Measurements from ENCODE around the gene GBGT1. TPM values are rescaled to one million over a fixed set of nuclear protein-coding genes. Genes with fewer than 3 reads are reported as not detected.

The GBGT1 gene
- total and polyA plus RNA-seq, 2 donors (not counting 3 experiments of a cell fraction or from before 2014, with no cell fraction given): 35.6 to 56.3 TPM

- no peaks in the 10 kb centered on the region for H3K4me1 ChIP-seq (ENCODE audit: control insufficient read depth, extremely low read depth, insufficient read depth, low read length)
- H3K27ac ChIP-seq (ENCODE audit: insufficient read depth, low read depth, low read length): no peak overlapping the region
- no peaks in the 10 kb centered on the region for H3K79me2 ChIP-seq (ENCODE audit: control insufficient read depth, insufficient read depth, low read length)
- no peak for TF ChIP-seq MYC (IDR thresholded peaks at IDR 0.05; ENCODE audit: low read depth, low read length)
- peak; percentile 90 to 95 for TF ChIP-seq CTCF (IDR thresholded peaks at IDR 0.05; ENCODE audit: extremely low read depth in 1 of 2, insufficient read depth in 1 of 2, low read depth in 1 of 2, low read length in 2 of 2)
- no peak for TF ChIP-seq JUN (IDR thresholded peaks at IDR 0.05; ENCODE audit: borderline replicate concordance, insufficient read depth, insufficient read length, low read depth)
- no peak for TF ChIP-seq FOS (IDR thresholded peaks at IDR 0.05; ENCODE audit: borderline replicate concordance, insufficient read depth, low read length)
- no peak for TF ChIP-seq POLR2A (IDR thresholded peaks at IDR 0.05; ENCODE audit: low read depth, low read length)
- ChIA-PET POLR2A (no interaction called here), CTCF (interaction anchor here (1.0 to 3.5 kb wide), 8 partner anchors 9 to 77 kb away, joined by 3 to 147 read pairs (median 4); no protein-coding TSS in a partner anchor)
- H3K27me3 ChIP-seq (ENCODE audit: control insufficient read depth in 2 of 2, insufficient read depth in 2 of 2, low read length in 2 of 2): no peaks in the 10 kb centered on the region
- H4K20me1 ChIP-seq (replicated peaks; ENCODE audit: control insufficient read depth, extremely low read depth, insufficient read depth, low read length): no peaks in the 10 kb centered on the region
- no TSS peak for BruUV-seq (replicated peaks)
- H3K36me3 ChIP-seq (ENCODE audit: control insufficient read depth in 2 of 2, extremely low read depth in 1 of 2, insufficient read depth in 2 of 2, low read length in 2 of 2): peaks cover 13 to 78% of the 10 kb centered on the region in 2 experiments
- H3K4me2 ChIP-seq (ENCODE audit: insufficient read depth, low read length): no peak overlapping the region
- FAIRE-seq (peak; percentile 56), DNase-seq (ENCODE audit: low read depth, low spot score) (peak; percentile 50)
- dilution Hi-C loops (cut with MboI; ENCODE audit: extremely low pct_ligation_motif_present, low sequenced_read_pairs): no loop called here
- no peak overlapping the region for H3K9ac ChIP-seq (replicated peaks; ENCODE audit: extremely low read depth, insufficient read depth, low read length)
- H3K9me3 ChIP-seq (replicated peaks; ENCODE audit: control insufficient read depth, insufficient read depth, low read length): no peaks in the 10 kb centered on the region
- H3K9me1 ChIP-seq (replicated peaks; ENCODE audit: control insufficient read depth, extremely low read depth, insufficient read depth, low read length): no peaks in the 10 kb centered on the region
- intact Hi-C loops (cut with micrococcal nuclease): loop anchor here (1.0 kb wide), 4 partner anchors 41 to 77 kb away; no protein-coding TSS in a partner anchor
- H3K4me3 ChIP-seq (replicated peaks in 1 of 3; ENCODE audit: insufficient read depth in 1 of 3, low read depth in 1 of 3, low read length in 3 of 3): no peak overlapping the region
- H2AFZ ChIP-seq (ENCODE audit: low read depth, low read length): no peak overlapping the region
These were observed 60.3 kb downstream of the GBGT1 start for GRCh38 chr9:133103183-133103986.

Other genes starting within 250 kb of the GBGT1 start
- gene TSC1, start 219.3 kb downstream of the GBGT1 start, total RNA-seq: 47.6 and 51.2 TPM in 2 replicates
- gene TSC1, start 219.3 kb downstream of the GBGT1 start, polyA plus RNA-seq: 43.9 and 45.3 TPM in 2 replicates
- not detected in 2 replicates for gene GFI1B, start 185.2 kb downstream of the GBGT1 start, total RNA-seq
- gene GFI1B, start 185.2 kb downstream of the GBGT1 start, polyA plus RNA-seq: 0.04 TPM in 1 of 2 replicates, not detected in the other
- 65.6 and 66.6 TPM in 2 replicates for gene GTF3C5, start 132.9 kb downstream of the GBGT1 start, total RNA-seq
- gene GTF3C5, start 132.9 kb downstream of the GBGT1 start, polyA plus RNA-seq: 72.9 and 73.8 TPM in 2 replicates
- 1.1 and 1.9 TPM in 2 replicates for gene CEL, start 101.9 kb downstream of the GBGT1 start, total RNA-seq
- gene CEL, start 101.9 kb downstream of the GBGT1 start, polyA plus RNA-seq: 0.81 and 0.92 TPM in 2 replicates
- gene RALGDS, start 42.7 kb downstream of the GBGT1 start, total RNA-seq: 41.4 and 43.1 TPM in 2 replicates
- gene RALGDS, start 42.7 kb downstream of the GBGT1 start, polyA plus RNA-seq: 60.0 and 72.2 TPM in 2 replicates
- gene OBP2B, start 45.3 kb upstream of the GBGT1 start, total RNA-seq: not detected in 2 replicates
- not detected in 2 replicates for gene OBP2B, start 45.3 kb upstream of the GBGT1 start, polyA plus RNA-seq
- gene ABO, start 111.3 kb upstream of the GBGT1 start, total RNA-seq: not detected in 2 replicates
- gene ABO, start 111.3 kb upstream of the GBGT1 start, polyA plus RNA-seq: not detected in 2 replicates
- gene SURF6, start 172.3 kb upstream of the GBGT1 start, total RNA-seq: 16.0 and 16.4 TPM in 2 replicates
- gene SURF6, start 172.3 kb upstream of the GBGT1 start, polyA plus RNA-seq: 4.9 TPM in 2 replicates
- 26.7 and 27.4 TPM in 2 replicates for gene MED22, start 184.2 kb upstream of the GBGT1 start, total RNA-seq
- gene MED22, start 184.2 kb upstream of the GBGT1 start, polyA plus RNA-seq: 25.7 and 29.5 TPM in 2 replicates
- gene RPL7A, start 184.3 kb upstream of the GBGT1 start, total RNA-seq: 2,043 and 2,112 TPM in 2 replicates
- gene RPL7A, start 184.3 kb upstream of the GBGT1 start, polyA plus RNA-seq: 2,090 and 2,329 TPM in 2 replicates
- 12.0 and 22.8 TPM in 2 replicates for gene SURF1, start 192.6 kb upstream of the GBGT1 start, total RNA-seq
- gene SURF1, start 192.6 kb upstream of the GBGT1 start, polyA plus RNA-seq: 26.6 and 27.1 TPM in 2 replicates
- gene SURF2, start 192.6 kb upstream of the GBGT1 start, total RNA-seq: 9.3 and 10.6 TPM in 2 replicates
- 14.2 and 16.9 TPM in 2 replicates for gene SURF2, start 192.6 kb upstream of the GBGT1 start, polyA plus RNA-seq
- 216 and 230 TPM in 2 replicates for gene SURF4, start 212.1 kb upstream of the GBGT1 start, total RNA-seq
- 358 and 360 TPM in 2 replicates for gene SURF4, start 212.1 kb upstream of the GBGT1 start, polyA plus RNA-seq
- gene STKLD1, start 212.5 kb upstream of the GBGT1 start, total RNA-seq: 0.77 and 0.85 TPM in 2 replicates
- gene STKLD1, start 212.5 kb upstream of the GBGT1 start, polyA plus RNA-seq: 0.29 and 0.67 TPM in 2 replicates

Measured in endothelial cell of umbilical vein (primary cell).